SK-N-SH (cell line): ENCODE results near the gene MCUB.

ENCODE experiments used
- CHD2 ChIP-seq: fragments of 150-350 bp; IDR thresholded peaks from 2 replicates; pipeline ENCODE4 v1.6.1; 2018; ENCODE audit warnings: low read length; ENCODE audit not compliant: partially characterized antibody
- FOSL2 ChIP-seq: IDR thresholded peaks from 2 replicates; pipeline ENCODE4 v1.4.0; 2012; ENCODE audit warnings: low read depth, mild to moderate bottlenecking, moderate library complexity, borderline replicate concordance
- FOXM1 ChIP-seq: IDR thresholded peaks from 2 replicates; pipeline ENCODE4 v1.4.0; 2012; ENCODE audit warnings: low read depth, mild to moderate bottlenecking
- RAD21 ChIP-seq: IDR thresholded peaks from 2 replicates; pipeline ENCODE4 v1.6.1; 2012; ENCODE audit warnings: mild to moderate bottlenecking, low read length
- SIN3A ChIP-seq: IDR thresholded peaks from 2 replicates; pipeline ENCODE4 v1.6.1; 2012; ENCODE audit warnings: low read depth, mild to moderate bottlenecking, low read length, moderate library complexity, borderline replicate concordance
- TAF1 ChIP-seq: IDR thresholded peaks from 2 replicates; pipeline ENCODE4 v1.6.1; 2012; ENCODE audit warnings: low read depth, mild to moderate bottlenecking, low read length, moderate library complexity, borderline replicate concordance
- TEAD4 ChIP-seq: IDR thresholded peaks from 2 replicates; pipeline ENCODE4 v1.4.0; 2012; ENCODE audit warnings: mild to moderate bottlenecking, borderline replicate concordance; ENCODE audit not compliant: insufficient read depth
- USF2 ChIP-seq: fragments of 150-350 bp; IDR thresholded peaks from 2 replicates; pipeline ENCODE4 v1.6.1; 2017; ENCODE audit warnings: antibody characterized with exemption, low read length, low read depth, borderline replicate concordance
- YY1 ChIP-seq: IDR thresholded peaks from 2 replicates; pipeline ENCODE4 v1.4.0; 2012; ENCODE audit warnings: low read depth, mild to moderate bottlenecking
- TF ChIP-seq, protein P1 (sequence below): fragments of 200-600 bp; sonication (generic); IDR thresholded peaks from 2 replicates; pipeline ENCODE4 v1.6.1; 2017; ENCODE audit warnings: antibody characterized with exemption, mild to moderate bottlenecking, moderate library complexity
- TF ChIP-seq, protein P2 (sequence below): IDR thresholded peaks from 2 replicates; pipeline ENCODE4 v1.4.0; 2012; ENCODE audit warnings: low read depth
- TF ChIP-seq, protein P3 (sequence below): IDR thresholded peaks from 2 replicates; pipeline ENCODE4 v1.6.1; 2012; ENCODE audit warnings: mild to moderate bottlenecking, low read depth, low read length, moderate library complexity

DNA sequence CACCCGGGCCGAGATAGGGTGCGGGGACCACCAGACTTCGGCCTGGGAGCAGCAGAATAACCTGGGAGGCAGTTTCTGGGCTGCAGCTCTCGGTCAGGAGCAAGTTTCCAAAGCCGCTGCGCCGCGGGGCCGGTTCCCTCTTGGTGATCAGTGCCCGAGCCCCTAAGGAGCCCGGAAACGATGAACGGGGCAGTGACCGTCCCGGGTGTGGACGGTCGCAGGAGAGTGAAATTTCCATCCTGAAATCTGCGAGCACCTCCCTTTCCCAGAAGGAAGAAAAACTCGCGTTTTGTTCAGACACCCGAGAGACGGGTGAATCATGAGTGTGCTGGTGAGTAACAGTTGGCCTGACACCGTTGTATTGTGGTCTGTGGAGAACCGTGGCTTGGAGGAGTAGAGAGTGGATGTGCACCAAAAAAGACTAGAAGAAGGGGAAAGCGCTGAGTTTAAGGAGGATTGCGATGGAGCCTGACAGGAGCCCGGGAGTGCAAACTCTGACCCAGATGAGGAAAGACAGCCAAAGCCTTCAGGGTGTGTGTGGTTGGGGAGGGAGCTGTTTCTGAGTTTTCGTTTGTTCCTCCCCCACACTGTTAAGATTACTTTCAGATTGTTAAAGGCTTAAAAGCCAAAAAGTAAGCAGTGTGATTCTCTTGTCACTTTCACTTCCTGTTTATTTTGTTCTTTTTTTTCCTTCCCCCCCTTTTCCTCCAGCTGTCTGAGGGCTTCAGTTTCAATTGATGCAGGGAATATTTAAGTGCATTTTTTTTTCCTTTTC is 828 bp downstream of the MCUB start:
- TF ChIP-seq, protein P1, sequence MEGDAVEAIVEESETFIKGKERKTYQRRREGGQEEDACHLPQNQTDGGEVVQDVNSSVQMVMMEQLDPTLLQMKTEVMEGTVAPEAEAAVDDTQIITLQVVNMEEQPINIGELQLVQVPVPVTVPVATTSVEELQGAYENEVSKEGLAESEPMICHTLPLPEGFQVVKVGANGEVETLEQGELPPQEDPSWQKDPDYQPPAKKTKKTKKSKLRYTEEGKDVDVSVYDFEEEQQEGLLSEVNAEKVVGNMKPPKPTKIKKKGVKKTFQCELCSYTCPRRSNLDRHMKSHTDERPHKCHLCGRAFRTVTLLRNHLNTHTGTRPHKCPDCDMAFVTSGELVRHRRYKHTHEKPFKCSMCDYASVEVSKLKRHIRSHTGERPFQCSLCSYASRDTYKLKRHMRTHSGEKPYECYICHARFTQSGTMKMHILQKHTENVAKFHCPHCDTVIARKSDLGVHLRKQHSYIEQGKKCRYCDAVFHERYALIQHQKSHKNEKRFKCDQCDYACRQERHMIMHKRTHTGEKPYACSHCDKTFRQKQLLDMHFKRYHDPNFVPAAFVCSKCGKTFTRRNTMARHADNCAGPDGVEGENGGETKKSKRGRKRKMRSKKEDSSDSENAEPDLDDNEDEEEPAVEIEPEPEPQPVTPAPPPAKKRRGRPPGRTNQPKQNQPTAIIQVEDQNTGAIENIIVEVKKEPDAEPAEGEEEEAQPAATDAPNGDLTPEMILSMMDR = no peak
- TF ChIP-seq, protein P2, sequence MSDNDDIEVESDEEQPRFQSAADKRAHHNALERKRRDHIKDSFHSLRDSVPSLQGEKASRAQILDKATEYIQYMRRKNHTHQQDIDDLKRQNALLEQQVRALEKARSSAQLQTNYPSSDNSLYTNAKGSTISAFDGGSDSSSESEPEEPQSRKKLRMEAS = no peak
- TF ChIP-seq YY1 (no peak), CHD2 (no peak), FOXM1 (no peak), SIN3A (0 out of 2 replicates have a peak, but pooled peaks have one; percentile 15), USF2 (no peak), FOSL2 (peak; percentile 54; the same call in 1 of the 2 replicates), TAF1 (0 out of 2 replicates have a peak, but pooled peaks have one; percentile 7), RAD21 (0 out of 2 replicates have a peak, but pooled peaks have one; percentile 6), TEAD4 (no peak)
- TF ChIP-seq, protein P3, sequence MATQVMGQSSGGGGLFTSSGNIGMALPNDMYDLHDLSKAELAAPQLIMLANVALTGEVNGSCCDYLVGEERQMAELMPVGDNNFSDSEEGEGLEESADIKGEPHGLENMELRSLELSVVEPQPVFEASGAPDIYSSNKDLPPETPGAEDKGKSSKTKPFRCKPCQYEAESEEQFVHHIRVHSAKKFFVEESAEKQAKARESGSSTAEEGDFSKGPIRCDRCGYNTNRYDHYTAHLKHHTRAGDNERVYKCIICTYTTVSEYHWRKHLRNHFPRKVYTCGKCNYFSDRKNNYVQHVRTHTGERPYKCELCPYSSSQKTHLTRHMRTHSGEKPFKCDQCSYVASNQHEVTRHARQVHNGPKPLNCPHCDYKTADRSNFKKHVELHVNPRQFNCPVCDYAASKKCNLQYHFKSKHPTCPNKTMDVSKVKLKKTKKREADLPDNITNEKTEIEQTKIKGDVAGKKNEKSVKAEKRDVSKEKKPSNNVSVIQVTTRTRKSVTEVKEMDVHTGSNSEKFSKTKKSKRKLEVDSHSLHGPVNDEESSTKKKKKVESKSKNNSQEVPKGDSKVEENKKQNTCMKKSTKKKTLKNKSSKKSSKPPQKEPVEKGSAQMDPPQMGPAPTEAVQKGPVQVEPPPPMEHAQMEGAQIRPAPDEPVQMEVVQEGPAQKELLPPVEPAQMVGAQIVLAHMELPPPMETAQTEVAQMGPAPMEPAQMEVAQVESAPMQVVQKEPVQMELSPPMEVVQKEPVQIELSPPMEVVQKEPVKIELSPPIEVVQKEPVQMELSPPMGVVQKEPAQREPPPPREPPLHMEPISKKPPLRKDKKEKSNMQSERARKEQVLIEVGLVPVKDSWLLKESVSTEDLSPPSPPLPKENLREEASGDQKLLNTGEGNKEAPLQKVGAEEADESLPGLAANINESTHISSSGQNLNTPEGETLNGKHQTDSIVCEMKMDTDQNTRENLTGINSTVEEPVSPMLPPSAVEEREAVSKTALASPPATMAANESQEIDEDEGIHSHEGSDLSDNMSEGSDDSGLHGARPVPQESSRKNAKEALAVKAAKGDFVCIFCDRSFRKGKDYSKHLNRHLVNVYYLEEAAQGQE = no peak
